ENCODE results near the gene USP24. TPM values are rescaled to one million over a fixed set of nuclear protein-coding genes. Genes with fewer than 3 reads are reported as not detected.

The USP24 gene
- total RNA-seq, 4 donors from 2014 or later = 14.9 to 66.1 (median 44.1) TPM

- DNase-seq = no peak
- intact Hi-C loops (cut with DNase I; ENCODE audit: low total_unique reads) = no loop called here
- Histone ChIP-seq H3K27ac (no peak overlapping the region), H3K27me3 (no peaks in the 10 kb centered on the region), H3K4me1 (no peaks in the 10 kb centered on the region), H3K36me3 (peaks cover 0 to 3% of the 10 kb centered on the region in 2 donors), H3K4me3 (no peak overlapping the region), H3K9me3 (no peaks in the 10 kb centered on the region)
- no peak for TF ChIP-seq POLR2A (IDR thresholded peaks at IDR 0.05)
- TF ChIP-seq CTCF (IDR thresholded peaks at IDR 0.05) = no peak
These were observed 120.1 kb downstream of the USP24 start for GRCh38 chr1:55095095-55095494.

- Histone ChIP-seq H3K36me3 (no peaks in the 10 kb centered on the region), H3K9me3 (no peaks in the 10 kb centered on the region), H3K4me3 (no peak overlapping the region), H3K27ac (no peak overlapping the region), H3K27me3 (no peaks in the 10 kb centered on the region), H3K4me1 (no peaks in the 10 kb centered on the region)
- no peak for DNase-seq
- no peak for TF ChIP-seq POLR2A (IDR thresholded peaks at IDR 0.05)
- TF ChIP-seq CTCF (IDR thresholded peaks at IDR 0.05) = no peak
- intact Hi-C loops (cut with DNase I; ENCODE audit: low total_unique reads) = no loop called here
These were observed 122.7 kb downstream of the USP24 start for GRCh38 chr1:55092475-55092874.

DNA sequence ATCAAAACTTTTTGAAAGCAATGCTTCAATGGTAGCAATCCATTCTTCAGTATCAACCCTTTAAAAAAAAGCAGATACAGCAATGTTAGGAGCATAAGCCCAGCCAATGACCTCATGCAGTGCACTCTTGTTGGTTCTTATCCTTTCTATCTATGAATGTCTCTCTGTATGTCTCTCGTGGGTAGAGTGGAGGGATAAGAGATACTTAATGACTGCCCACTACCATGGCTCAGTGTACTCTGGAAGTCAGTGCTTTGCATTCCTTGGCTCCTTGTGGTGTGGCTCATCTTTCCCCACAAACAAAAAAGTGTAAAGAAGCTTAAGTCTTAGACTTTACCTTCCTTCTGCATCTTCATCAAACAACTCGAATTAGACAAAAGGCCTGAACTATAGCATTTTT lies 125.5 kb downstream of the USP24 start:
- Histone ChIP-seq H3K36me3 (no peaks in the 10 kb centered on the region), H3K9me3 (no peaks in the 10 kb centered on the region), H3K27ac (no peak overlapping the region), H3K27me3 (no peaks in the 10 kb centered on the region), H3K4me3 (no peak overlapping the region), H3K4me1 (no peaks in the 10 kb centered on the region)
- no peak for DNase-seq
- TF ChIP-seq POLR2A (IDR thresholded peaks at IDR 0.05) (no peak), CTCF (IDR thresholded peaks at IDR 0.05) (no peak)
- intact Hi-C loops (cut with DNase I; ENCODE audit: low total_unique reads) = no loop called here

GRCh38 chr1:55088413-55088812 lies 126.8 kb downstream of the USP24 start:
- no peak for DNase-seq
- H3K27ac ChIP-seq = no peak overlapping the region
- TF ChIP-seq POLR2A (IDR thresholded peaks at IDR 0.05) = no peak
- no peak for TF ChIP-seq CTCF (IDR thresholded peaks at IDR 0.05)

DNA sequence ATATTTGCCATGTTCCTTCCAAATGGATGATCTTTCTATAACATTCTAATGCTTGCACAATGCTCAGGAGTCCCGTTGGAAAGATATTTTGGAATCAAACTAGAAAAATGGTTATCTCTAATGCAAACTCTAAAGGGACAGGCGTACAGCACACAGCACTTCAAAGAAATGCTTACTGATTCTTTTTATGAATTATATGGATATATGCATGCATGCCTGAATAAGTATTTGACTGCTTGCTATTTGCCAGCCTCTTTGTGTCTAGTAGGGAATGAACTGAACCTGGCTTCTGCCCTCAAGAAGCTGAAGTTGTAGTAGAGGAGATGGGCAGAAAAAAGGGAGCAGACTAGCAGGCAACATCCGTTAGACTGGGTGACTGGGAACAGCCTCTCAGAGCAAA lies 127.7 kb downstream of the USP24 start:
- intact Hi-C loops (cut with DNase I; ENCODE audit: low total_unique reads) = no loop called here
- Histone ChIP-seq H3K36me3 (no peaks in the 10 kb centered on the region), H3K9me3 (no peaks in the 10 kb centered on the region)

More at GRCh38 chr1:55088413-55088812, 126.8 kb downstream of the USP24 start:
- Histone ChIP-seq H3K36me3 (no peaks in the 10 kb centered on the region), H3K27me3 (no peaks in the 10 kb centered on the region), H3K4me1 (no peaks in the 10 kb centered on the region), H3K4me3 (no peak overlapping the region), H3K9me3 (no peaks in the 10 kb centered on the region)
- intact Hi-C loops (cut with DNase I; ENCODE audit: low total_unique reads) = no loop called here

More for the DNA sequence above, 127.7 kb downstream of the USP24 start:
- Histone ChIP-seq H3K27me3 (no peaks in the 10 kb centered on the region), H3K27ac (no peak overlapping the region), H3K4me1 (no peaks in the 10 kb centered on the region), H3K4me3 (no peak overlapping the region)
- no peak for DNase-seq
- TF ChIP-seq POLR2A (IDR thresholded peaks at IDR 0.05) (no peak), CTCF (IDR thresholded peaks at IDR 0.05) (no peak)

All from uterus (tissue), 4 donors.